HG02973 (cell line): ENCODE data around the gene SIGLEC11.
"Not testable (repeated sequence)": the region's sequence is repeated elsewhere in the genome, so short reads cannot be mapped to it uniquely, and the experiment has no call there.

Experiments used
- ATAC-seq: cut with Tn5 transposase; IDR thresholded peaks from one replicate; pipeline ENCODE4 v1.9.1; 2021; ENCODE audit warnings: moderate library complexity; ENCODE audit not compliant: unreplicated experiment

The SIGLEC11 gene

DNA sequence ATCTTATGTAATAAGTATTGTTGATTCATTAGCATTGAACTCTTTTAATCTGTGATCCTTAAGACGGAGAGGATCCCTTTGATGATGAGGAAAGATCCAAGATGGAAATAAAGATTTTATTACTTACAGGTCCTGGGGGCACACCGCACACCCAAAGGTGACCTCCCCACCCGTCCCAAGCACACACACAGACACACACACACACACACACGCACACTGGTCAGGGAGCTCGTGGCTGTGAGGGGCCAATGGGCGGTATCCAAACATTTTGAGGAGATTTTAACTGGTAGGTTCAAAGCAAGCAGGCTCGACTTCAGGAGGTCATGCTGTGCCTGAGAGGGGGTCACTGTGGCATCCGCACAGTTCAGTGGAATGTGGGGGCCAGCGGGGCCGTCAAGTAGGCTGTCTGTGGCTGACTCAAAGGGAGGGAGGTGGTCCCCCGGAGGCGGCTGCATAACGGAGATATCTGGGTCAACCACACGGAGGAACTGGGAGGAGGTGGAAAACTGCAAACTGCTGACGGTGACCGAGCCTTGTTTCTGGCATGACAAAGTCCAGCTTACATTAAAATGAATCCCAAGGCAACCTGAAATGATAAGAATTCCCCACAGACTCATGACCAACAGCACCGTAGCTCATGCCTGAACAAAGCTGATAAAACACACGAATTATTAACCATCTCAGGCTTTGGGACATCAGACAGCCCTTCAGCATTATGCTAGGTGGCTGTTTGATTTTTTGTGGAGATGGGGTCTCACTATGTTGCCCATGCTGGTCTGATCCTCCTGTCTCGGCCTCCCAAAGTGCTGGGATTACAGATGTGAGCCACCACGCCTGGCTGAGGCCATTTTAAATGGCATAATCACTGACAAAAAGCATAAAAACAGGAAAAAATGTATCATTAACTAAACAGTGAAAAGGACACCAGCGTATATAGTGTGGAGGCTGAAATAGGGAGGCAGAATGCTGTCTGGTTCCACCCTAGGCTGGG is 20.9 kb upstream of the SIGLEC11 start:
- ATAC-seq, result no peak

DNA sequence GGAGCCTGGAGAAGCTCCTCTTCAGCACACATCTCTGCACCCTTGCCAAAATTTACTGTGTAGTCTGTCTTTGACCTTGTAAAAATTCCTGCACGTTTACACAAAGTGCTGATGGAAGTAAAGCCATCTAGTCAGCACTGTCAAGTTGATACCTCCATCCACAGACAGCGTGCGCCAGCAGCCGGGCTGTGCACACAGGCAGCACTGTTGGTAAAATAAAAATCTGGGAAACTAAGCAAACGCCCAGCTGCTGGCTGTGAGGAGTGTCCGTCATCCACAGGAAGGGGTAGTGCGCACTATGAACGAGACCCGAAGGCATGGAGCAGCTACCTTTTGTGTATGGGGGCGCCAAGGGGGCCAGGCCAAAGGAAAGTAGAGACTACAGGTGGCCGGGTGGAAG is 17.4 kb upstream of the SIGLEC11 start:
- no peak for ATAC-seq

DNA sequence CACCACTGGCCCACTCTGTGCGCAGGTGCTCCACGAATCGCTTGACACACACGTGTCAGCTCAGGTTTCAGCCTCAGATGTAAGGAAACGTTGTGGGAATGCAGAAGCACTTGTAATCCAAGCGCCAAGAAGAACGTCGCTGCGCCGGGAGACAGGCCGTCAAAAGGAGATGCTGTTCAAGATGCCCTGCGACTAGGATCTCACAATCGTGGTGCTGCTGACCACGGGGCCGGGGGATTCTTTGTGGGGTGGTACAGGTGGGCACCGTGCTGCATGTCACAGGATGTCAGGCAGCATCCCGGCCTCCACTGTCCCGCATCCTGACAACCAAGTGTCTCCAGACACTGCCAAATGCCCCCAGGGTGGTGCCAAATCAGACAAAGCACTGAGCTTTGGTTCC is 16.9 kb upstream of the SIGLEC11 start:
- ATAC-seq, result no peak

DNA sequence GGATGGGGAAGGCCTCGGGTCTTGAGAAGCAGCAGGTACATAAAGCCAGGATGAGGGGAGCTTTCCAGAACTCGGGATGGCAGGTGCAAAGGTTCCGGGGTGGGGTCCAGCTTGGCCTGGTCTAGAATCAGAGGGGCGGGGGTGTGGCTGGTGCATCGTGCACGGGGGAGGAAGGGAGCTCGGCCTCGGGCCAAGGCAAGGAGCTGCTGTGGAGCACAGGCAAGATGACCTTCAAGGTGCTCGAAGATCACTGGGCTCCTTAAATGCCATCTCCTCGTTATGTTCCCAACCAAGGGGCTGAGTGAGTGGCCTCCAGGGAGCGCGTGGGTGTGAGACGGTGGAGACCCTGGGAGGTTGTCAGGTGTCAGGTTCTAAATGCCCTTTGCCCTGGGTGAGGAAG is 16.1 kb upstream of the SIGLEC11 start:
- no peak for ATAC-seq

DNA sequence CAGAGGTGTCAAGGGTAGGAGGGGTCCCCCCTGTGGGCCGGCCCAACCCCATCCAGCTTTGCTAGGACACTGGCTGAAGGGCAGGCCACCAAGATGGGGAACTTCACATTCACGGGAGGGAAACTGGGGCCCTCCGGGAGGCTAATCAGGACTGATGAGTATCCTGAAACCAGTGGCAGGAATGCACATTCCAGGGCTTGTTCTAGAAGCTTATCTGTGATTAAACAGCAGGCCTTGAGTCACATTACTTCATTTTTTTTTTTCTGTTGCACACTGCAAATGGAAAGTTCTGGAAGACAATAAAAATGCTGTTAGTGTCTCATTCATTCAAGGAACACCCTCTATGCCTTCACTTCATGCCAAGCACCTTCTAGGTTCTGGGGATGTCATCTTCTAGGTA is 15.5 kb upstream of the SIGLEC11 start:
- no peak for ATAC-seq

DNA sequence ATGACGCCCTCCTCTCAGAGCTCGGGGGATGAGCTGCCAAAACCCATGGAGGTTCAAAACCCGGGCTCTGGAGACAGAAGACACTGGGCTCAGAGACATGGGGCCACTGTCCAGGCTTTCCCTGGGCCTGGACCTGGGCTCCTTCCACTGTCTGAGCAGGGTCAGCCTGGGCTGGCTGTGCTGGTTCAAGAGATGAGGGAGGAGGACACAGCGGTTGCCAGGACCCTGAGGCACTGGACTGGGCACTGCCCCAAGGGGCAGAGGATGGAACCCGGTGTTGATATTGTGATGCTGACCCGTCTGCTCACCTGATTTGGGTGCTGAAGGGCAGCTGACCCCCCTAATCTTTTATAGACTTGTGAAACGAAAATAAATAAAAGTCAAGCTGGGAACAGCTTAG is 14.1 kb upstream of the SIGLEC11 start:
- ATAC-seq, result no peak

DNA sequence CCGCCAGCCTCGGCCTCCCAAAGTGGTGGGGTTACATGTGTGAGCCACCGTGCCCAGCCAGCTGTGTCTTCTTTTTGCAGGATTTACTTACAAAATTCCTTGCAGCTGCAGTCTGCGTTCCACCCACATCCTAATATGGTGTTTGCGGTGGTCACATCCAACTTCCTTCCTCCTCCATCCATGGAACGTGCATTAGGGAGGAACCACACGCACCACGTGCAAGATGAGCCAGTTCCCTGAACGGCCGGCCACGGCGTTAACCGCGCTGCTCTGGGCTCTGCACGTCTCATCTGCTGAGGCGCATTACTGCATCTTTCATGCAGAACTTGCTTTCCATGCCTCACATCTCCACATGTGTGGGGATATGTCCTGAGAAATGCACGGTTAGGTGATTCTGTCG is 13.0 kb upstream of the SIGLEC11 start:
- ATAC-seq, result no peak

DNA sequence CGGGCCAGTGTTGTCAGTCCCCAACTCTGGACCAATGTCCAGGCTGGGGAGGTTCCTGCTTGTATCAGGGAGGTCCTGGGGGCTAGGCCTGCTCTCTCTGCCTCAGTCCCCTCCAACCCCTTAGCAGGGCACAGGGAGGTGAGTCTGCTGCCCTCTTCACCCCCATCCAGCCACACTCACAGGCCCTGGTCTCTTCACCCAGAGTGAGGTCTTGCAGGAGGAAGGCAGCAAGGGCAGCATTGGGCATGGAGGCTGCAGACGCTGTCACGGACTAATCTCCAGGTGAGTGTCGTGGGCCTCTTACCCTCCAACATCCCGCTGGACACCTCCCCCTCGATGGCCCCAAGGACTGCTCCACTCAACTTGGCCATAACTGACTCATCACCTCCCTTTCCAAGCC is 11.9 kb upstream of the SIGLEC11 start:
- no peak for ATAC-seq

DNA sequence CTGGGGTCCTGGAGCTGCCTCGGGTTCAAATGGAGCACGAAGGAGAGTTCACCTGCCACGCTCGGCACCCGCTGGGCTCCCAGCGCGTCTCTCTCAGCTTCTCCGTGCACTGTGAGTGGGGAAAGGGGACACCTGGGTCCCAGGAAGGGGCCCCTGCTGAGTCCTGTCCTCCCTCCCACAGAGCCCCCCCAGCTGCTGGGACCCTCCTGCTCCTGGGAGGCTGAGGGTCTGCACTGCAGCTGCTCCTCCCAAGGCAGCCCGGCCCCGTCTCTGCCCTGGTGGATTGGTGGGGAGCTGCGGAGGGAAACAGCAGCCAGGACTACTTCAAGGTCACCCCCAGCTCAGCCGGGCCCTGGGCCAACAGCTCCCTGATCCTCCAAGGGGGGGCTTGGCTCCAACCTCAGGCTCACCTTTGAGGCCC is 11.0 kb upstream of the SIGLEC11 start:
- no peak for ATAC-seq

DNA sequence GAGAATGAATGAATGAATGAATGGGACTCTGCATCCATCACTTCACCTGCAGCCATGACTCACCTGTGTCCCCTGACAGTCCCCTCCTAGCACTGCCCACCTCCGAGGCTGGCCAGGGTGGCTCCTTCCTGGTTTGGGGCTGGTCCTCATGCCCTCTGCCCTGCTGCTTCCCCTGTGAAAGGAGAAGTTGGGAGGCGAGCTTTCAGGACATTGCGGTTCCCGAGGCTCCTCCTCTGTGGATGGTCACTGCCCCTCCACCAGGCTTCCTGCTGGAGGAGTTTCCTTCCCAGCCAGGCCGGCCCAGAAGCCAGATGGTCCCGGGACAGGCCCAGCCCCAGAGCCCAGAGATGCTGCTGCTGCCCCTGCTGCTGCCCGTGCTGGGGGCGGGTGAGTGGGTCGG is 8.4 kb upstream of the SIGLEC11 start:
- not testable (repeated sequence) for ATAC-seq

DNA sequence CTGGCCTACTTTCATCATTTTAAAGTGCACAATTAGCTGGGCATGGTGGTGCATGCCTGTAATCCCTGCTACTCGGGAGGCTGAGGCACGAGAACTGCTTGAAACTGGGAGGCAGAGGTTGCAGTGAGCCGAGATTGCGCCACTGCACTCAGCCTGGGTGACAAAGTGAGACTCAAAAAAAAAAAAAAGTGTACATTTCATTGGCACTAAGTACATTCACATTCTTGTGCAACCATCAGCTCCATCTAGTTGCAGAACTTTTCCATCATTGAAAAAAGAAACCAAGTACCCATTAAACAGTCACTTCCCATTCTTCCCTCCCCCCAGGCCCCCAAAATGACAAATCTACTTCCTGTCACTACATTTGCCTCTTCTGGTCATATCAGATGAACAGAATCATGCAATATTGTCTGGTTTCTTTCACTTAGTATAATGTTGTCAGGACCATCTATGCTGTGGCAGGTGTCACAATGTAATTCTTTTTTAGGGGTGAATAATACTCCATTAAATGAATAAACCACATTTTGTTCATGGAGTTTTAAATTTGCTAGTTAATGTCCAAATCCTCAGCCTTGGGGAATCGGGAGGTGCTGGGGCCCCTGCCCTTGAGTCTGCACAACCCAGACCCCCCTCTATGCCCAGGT is 7.4 kb upstream of the SIGLEC11 start:
- ATAC-seq, result no peak

DNA sequence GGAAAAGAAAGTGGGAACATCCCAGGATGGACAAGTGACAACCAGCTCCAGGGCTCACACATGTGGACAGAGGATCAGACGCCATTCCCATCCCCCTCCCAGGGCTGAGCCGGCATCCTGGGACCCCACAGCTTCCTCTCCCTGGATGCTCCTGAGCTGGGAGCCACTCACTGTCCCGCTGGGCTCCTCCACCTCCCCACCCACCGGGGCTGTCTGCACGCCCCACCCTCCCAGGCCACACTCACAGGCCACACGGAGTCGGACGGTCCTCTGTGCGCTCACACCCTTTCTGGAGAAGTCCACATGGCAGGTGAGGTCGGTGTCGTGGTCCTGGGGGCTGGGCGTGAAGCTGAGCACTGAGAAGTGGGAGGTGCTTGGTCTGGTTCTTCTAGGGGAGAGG is 1.1 kb downstream of the SIGLEC11 start:
- not testable (repeated sequence) for ATAC-seq

DNA sequence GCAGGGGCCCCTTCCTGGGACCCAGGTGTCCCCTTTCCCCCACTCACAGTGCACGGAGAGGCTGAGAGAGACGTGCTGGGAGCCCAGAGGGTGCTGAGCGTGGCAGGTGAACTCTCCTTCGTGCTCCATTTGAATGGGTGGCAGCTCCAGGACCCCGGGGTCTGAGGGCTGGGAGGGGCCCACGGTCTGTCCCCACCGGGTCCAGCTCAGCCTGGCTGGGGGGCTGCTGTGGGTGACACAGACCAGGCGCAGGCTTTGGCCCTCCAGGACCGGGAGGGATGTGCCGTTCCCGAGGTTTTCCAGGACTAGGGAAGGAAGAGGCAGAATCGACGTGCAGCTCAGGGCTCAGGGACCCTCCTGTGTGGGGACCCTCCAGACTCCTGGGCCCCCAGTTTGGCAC is 2.4 kb downstream of the SIGLEC11 start:
- ATAC-seq, result not testable (repeated sequence)

DNA sequence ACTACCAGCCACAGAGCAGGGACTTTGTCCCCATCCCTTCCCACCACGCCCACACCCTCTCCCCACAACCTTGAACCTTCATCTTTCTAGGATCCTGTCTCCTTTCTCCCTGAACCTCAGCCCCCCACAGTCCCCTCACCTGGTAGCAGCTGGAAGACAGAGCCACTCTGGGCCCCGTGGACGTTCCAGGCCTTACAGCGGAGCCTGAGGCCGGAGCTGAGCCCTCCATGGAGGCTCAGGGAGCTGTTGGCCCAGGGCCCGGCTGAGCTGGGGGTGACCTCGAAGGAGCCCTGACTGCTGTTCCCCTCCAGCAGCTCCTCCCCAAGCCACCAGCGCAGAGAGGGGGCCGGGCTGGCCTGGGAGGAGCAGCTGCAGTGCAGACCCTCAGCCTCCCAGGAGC is 2.8 kb downstream of the SIGLEC11 start:
- not testable (repeated sequence) for ATAC-seq

DNA sequence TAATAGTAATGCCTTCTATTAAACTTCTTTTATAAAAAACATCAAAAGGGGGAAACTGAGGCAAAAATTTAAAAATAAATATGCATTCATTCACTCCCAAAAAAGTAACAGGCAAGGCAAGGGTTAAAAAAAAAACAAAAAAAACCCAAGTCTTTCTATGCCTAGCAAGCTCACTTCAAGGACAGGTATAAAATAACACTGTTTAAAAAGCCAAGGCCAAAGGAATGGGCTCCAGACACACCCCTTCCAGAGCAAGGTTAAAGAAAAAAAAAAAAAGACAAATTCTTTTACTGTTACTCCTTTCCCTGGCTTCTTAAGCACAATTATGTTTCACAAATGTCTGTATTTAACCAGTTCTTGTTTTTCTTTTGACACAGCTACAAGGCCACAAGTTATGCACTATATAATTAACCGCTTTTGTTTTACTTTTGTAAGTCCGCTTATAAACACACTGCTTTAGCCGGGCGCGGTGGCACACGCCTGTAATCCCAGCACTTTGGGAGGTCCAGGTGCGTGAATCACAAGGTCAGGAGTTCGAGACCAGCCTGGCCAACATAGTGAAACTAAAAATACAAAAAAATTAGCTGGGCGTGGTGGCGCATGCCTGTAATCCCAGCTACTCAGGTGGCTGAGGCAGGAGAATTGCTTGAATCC is 3.6 kb downstream of the SIGLEC11 start:
- no peak for ATAC-seq

DNA sequence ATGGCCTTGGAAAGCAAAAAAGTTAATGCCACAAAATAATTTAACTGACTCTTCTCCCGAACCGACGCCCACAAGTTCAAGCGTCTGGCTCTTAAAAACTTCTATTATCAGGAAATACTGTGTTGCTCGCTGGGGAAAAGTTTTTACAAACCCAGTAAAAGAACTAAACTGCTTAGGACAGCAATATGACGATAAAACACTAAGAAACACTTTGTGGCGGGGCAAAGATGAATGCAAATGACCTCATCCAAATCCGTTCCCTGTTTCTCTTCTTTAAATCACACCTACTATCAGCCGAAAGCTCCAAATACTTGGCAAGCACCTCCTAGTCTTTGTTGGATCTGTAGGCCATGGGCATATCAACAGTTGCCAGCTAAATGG is 4.9 kb downstream of the SIGLEC11 start:
- ATAC-seq, result no peak

DNA sequence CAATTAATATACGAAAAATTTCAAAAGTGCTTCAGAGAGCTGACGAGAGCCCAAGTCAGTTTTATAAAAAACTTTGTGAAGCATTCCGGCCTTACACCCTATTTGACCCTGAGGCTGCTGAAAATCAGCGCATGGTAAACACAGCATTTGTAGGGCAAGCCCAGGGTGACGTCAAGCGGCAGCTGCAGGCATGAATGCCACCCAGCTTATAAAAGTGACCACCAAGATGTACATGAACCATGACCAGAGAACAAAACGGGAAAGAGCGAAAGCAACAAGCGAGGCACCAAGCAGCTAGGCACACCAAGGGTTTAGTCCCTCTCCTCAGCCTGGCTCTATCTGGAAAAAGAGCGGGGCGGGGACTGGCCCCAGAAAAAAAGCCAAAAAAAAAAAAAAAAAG is 6.0 kb downstream of the SIGLEC11 start:
- no peak for ATAC-seq

DNA sequence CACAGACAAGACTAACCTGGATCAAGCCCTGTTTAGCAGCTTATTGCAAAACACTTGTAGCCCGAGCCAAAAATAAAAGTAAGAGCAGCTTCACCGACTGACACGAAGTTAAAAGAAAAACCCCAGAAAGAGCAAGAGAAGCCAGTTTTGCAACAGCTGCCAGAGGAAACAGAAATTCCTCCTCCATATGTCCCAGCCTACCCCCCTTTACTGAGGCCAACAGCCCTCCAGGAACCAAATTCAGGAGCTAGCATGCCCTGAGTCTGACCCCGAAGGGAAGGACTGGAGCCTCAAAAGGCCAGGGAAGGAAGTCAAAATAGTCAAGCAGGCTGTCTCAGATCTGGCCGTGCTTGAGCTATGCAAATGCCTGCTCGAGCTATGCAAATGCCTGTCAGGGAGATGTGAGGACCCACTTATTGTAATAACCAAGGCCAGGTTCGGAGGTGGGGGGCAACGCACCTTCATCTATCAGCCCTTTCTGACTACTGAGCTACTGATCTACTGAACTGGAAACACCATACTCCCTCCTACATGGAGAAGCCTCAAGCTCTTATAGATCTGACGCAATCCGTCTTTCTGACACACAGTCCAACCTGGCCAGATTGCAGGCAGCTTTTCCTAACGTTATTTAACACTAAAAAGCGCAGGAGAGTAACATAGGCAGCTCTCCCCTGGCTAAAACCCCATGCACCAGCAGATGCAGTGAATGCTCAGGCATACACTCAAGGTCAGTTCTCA is 6.7 kb downstream of the SIGLEC11 start:
- no peak for ATAC-seq

DNA sequence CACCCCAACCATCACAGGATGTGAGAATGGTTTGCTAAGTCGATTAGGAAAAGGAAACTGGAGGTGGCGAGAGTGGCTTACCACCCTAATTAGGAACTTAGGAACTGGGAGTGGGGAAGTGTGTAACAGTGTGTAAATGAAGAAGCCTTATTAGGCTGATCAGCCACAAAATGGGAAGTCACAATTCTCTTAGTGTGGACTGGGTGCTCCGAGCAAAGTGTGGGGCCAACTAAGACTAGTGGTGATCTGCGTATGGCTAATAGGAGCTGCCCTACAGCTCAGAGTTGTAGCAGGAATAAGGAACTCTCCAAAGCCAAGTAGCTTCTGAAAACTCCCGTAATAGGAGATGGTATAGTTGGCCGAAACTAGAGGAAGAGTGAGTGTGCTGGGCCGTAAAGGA is 7.6 kb downstream of the SIGLEC11 start:
- ATAC-seq, result no peak

DNA sequence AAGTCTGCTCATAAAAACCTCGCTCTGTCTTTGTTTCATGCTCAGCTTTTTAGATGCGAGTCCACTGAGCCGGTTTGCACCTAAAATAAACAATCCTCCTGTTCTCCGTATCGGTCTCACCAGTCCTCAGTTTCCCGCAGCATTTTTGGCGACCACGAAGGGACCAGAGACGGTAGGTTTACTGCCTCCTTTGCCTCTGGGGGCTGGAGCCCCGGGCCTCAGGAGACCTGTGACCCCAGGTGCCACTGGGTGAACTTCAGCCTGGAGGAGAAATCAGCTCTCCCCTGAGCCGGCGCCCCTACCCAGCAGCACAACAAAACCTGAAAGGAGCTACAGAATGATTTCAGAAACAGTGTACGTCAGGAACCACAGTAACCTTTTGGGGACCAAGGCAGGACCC is 8.1 kb downstream of the SIGLEC11 start:
- no peak for ATAC-seq

DNA sequence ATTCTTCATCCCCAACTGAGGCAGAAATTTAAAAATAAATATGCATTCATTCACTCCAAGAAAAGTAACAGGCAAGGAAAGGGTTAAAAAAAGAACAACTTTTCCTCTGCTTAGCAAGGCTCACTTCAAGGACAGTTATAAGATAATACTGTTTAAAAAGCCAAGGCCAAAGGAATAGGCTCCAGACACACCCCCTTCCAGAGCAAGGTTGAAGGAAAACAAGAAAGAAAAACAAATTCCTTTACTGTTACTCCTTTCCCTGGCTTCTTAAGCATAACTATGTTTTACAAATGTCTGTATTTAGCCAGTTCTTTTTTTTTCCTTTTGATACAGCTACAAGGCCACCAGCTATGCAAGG is 8.5 kb downstream of the SIGLEC11 start:
- ATAC-seq, result no peak
